H9 (cell line): Measurements from ENCODE around the gene ZFP69B. TPM values are rescaled to one million over a fixed set of nuclear protein-coding genes. Genes with fewer than 3 reads are reported as not detected.

Experiments used
- DNase-seq: peaks from one replicate; pipeline ENCODE4 v3.0.0-alpha.2; 2017
- H2AFZ ChIP-seq: one replicate; pipeline ENCODE4 v1.6.1; 2013; ENCODE audit warnings: mild to moderate bottlenecking, low read length, control low read depth, moderate library complexity
- H2AK5ac ChIP-seq: 2 replicates; pipeline ENCODE4 v1.6.1; 2013; ENCODE audit warnings: low read length, control low read depth, mixed read lengths; ENCODE audit not compliant: insufficient read length
- H2BK120ac ChIP-seq: one replicate; pipeline ENCODE4 v1.6.1; 2013; ENCODE audit warnings: low read depth, mild to moderate bottlenecking, low read length, control low read depth, inconsistent platforms; ENCODE audit not compliant: poor library complexity, severe bottlenecking
- H2BK12ac ChIP-seq: 2 replicates; pipeline ENCODE4 v1.6.1; 2013; ENCODE audit warnings: low read length, control low read depth, mixed read lengths, low read depth; ENCODE audit not compliant: insufficient read length
- H2BK15ac ChIP-seq: 2 replicates; pipeline ENCODE4 v1.6.1; 2013; ENCODE audit warnings: low read depth, low read length, control low read depth
- H2BK20ac ChIP-seq: one replicate; pipeline ENCODE4 v1.6.1; 2013; ENCODE audit warnings: low read depth, mild to moderate bottlenecking, low read length, control low read depth, inconsistent platforms; ENCODE audit not compliant: poor library complexity, severe bottlenecking
- H2BK5ac ChIP-seq: 2 replicates; pipeline ENCODE4 v1.6.1; 2013; ENCODE audit warnings: low read length, control low read depth, mixed read lengths; ENCODE audit not compliant: insufficient read length
- H3K14ac ChIP-seq: 2 replicates; pipeline ENCODE4 v1.6.1; 2013; ENCODE audit warnings: low read length, control low read depth; ENCODE audit not compliant: insufficient read depth
- H3K18ac ChIP-seq: 2 replicates; pipeline ENCODE4 v1.6.1; 2013; ENCODE audit warnings: low read depth, mild to moderate bottlenecking, mixed read lengths, low read length, control low read depth; ENCODE audit not compliant: insufficient read length
- H3K23ac ChIP-seq: 2 replicates; pipeline ENCODE4 v1.6.1; 2013; ENCODE audit warnings: low read length, control low read depth, mixed read lengths, low read depth; ENCODE audit not compliant: insufficient read length
- H3K23me2 ChIP-seq: 2 replicates; pipeline ENCODE4 v1.6.1; 2013; ENCODE audit warnings: low read depth, mild to moderate bottlenecking, mixed read lengths, low read length, control low read depth; ENCODE audit not compliant: insufficient read length, poor library complexity, severe bottlenecking
- H3K27ac ChIP-seq: 2 replicates; pipeline ENCODE4 v1.5.1; 2013; ENCODE audit warnings: low read length, control low read depth, mixed read lengths, low read depth; ENCODE audit not compliant: insufficient read length
- H3K27me3 ChIP-seq: 2 replicates; pipeline ENCODE4 v1.6.1; 2013; ENCODE audit warnings: low read length, control low read depth, inconsistent platforms; ENCODE audit not compliant: insufficient read depth
- H3K4ac ChIP-seq: 2 replicates; pipeline ENCODE4 v1.6.1; 2013; ENCODE audit warnings: low read depth, mild to moderate bottlenecking, control low read depth, inconsistent platforms, low read length, moderate library complexity
- H3K4me1 ChIP-seq: 2 replicates; pipeline ENCODE4 v1.6.1; 2013; ENCODE audit warnings: low read length, control low read depth, inconsistent platforms; ENCODE audit not compliant: insufficient read depth
- H3K4me2 ChIP-seq: 2 replicates; pipeline ENCODE4 v1.6.1; 2013; ENCODE audit warnings: low read length, control low read depth, mixed read lengths; ENCODE audit not compliant: insufficient read length, insufficient read depth
- H3K56ac ChIP-seq: 2 replicates; pipeline ENCODE4 v1.6.1; 2013; ENCODE audit warnings: low read depth, mild to moderate bottlenecking, mixed read lengths, low read length, control low read depth; ENCODE audit not compliant: insufficient read length
- H3K79me1 ChIP-seq: 2 replicates; pipeline ENCODE4 v1.6.1; 2013; ENCODE audit warnings: low read depth, mild to moderate bottlenecking, moderate library complexity, low read length, control low read depth, inconsistent platforms; ENCODE audit not compliant: insufficient read depth, poor library complexity, severe bottlenecking
- H3K79me2 ChIP-seq: 2 replicates; pipeline ENCODE4 v1.6.1; 2013; ENCODE audit warnings: low read length, control low read depth, inconsistent platforms; ENCODE audit not compliant: insufficient read depth
- H3K9ac ChIP-seq: 2 replicates; pipeline ENCODE4 v1.6.1; 2013; ENCODE audit warnings: low read length, control low read depth, mixed read lengths; ENCODE audit not compliant: insufficient read length; ENCODE audit errors: extremely low read depth
- H3K9me3 ChIP-seq: one replicate; pipeline ENCODE4 v1.6.1; 2013; ENCODE audit warnings: low read depth, low read length, inconsistent platforms; ENCODE audit not compliant: control insufficient read depth
- H3T11ph ChIP-seq: one replicate; pipeline ENCODE4 v1.6.1; 2013; ENCODE audit warnings: mild to moderate bottlenecking, low read length, control low read depth, inconsistent platforms
- H4K20me1 ChIP-seq: one replicate; pipeline ENCODE4 v1.6.1; 2013; ENCODE audit not compliant: control insufficient read depth, insufficient read length, insufficient read depth
- H4K5ac ChIP-seq: 2 replicates; pipeline ENCODE4 v1.6.1; 2013; ENCODE audit warnings: low read depth, mild to moderate bottlenecking, mixed read lengths, low read length, control low read depth; ENCODE audit not compliant: insufficient read length
- H4K8ac ChIP-seq: replicated peaks from 2 replicates; pipeline ENCODE4 v1.6.1; 2013; ENCODE audit warnings: low read length, control low read depth, mixed read lengths, low read depth; ENCODE audit not compliant: insufficient read length
- H4K91ac ChIP-seq: 2 replicates; pipeline ENCODE4 v1.6.1; 2013; ENCODE audit warnings: low read depth, mild to moderate bottlenecking, moderate library complexity, mixed read lengths, low read length, control low read depth; ENCODE audit not compliant: insufficient read length
- H3K27ac Mint-ChIP-seq, 3 experiments: 2 replicates in 2 of 3; 3 replicates in 1 of 3; pipeline ENCODE4 v1.8.0; 2020 to 2021; ENCODE audit warnings: mixed read lengths in 3 of 3, mild to moderate bottlenecking in 1 of 3, moderate library complexity in 1 of 3
- H3K27me3 Mint-ChIP-seq: 2 replicates; pipeline ENCODE4 v1.8.0; 2021; ENCODE audit warnings: low read depth, mild to moderate bottlenecking, moderate library complexity, mixed read lengths
- H3K36me3 Mint-ChIP-seq, 3 experiments: 2 replicates in 2 of 3; 3 replicates in 1 of 3; pipeline ENCODE4 v1.8.0; 2020 to 2021; ENCODE audit warnings: low read depth in 3 of 3, mixed read lengths in 3 of 3; ENCODE audit not compliant: insufficient read depth in 1 of 3
- H3K4me1 Mint-ChIP-seq, 2 experiments: 2 replicates each; pipeline ENCODE4 v1.8.0; 2020; ENCODE audit warnings: mixed read lengths in 2 of 2
- H3K4me3 Mint-ChIP-seq, 2 experiments: 2 replicates in 1 of 2; 3 replicates in 1 of 2; pipeline ENCODE4 v1.8.0; 2020 to 2021; ENCODE audit warnings: mild to moderate bottlenecking in 2 of 2, mixed read lengths in 2 of 2, moderate library complexity in 1 of 2
- H3K9me3 Mint-ChIP-seq, 2 experiments: 2 replicates in 1 of 2; 3 replicates in 1 of 2; pipeline ENCODE4 v1.8.0; 2020; ENCODE audit warnings: mild to moderate bottlenecking in 2 of 2, mixed read lengths in 2 of 2, moderate library complexity in 1 of 2
- WGBS: extraction: QIAGEN DNeasy Blood & Tissue Kit; methylation state at CpG from one replicate; pipeline ENCODE4 v1.1.7; 2013; ENCODE audit warnings: missing lambda C conversion rate, low lambda C conversion rate, mixed read lengths; ENCODE audit not compliant: insufficient read length; ENCODE audit errors: extremely low coverage; 5-methylcytosine and 5-hydroxymethylcytosine counted together
- total RNA-seq: library from RNA; stranded (reverse); gene quantifications from 2 replicates; pipeline ENCODE4 v1.2.1, GENCODE V29; 2021
- TF ChIP-seq, protein P1 (sequence below): fragments of 200-600 bp; sonication (generic); conservative IDR thresholded peaks from 3 replicates; pipeline ENCODE4 v1.8.0; 2021; ENCODE audit warnings: antibody characterized with exemption, mild to moderate bottlenecking

Gene ZFP69B
- total RNA-seq, 1 experiment from 2014 or later = 16.2 TPM

DNA sequence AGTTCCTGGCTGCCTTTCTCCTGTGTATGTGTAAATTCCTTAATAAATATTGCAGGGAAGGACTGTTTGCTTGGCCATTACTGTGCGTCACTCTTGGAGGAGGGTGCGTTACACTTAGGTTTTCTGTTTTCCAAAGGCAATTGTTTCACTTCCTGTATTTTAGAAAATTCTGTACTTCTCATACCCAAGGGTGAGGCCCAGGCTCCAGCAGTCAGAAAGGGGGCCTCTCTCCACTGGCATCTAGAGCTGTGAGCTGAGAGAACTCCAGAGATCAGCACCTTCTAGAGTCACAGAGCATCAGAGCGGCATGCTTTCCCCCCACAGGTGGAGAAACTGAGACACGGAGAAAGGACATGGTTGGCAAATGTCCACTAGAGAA is 27.0 kb upstream of the ZFP69B start:
- H2BK12ac ChIP-seq = no peak overlapping the region

More for the DNA sequence above, 27.0 kb upstream of the ZFP69B start:
- Histone ChIP-seq H3K4me1 (no peaks in the 10 kb centered on the region), H2BK120ac (no peak overlapping the region), H2AFZ (no peak overlapping the region), H3K4me2 (no peak overlapping the region), H3K56ac (no peak overlapping the region), H4K20me1 (no peaks in the 10 kb centered on the region), H3K18ac (no peak overlapping the region), H2BK20ac (no peak overlapping the region), H3K27me3 (no peaks in the 10 kb centered on the region), H3K9me3 (no peaks in the 10 kb centered on the region), H2BK15ac (no peak overlapping the region), H3K79me1 (no peaks in the 10 kb centered on the region), H3K23me2 (no peaks in the 10 kb centered on the region), H4K8ac (no peak overlapping the region), H3T11ph (no peak overlapping the region), H4K91ac (no peak overlapping the region), H3K79me2 (no peaks in the 10 kb centered on the region), H2AK5ac (no peak overlapping the region), H3K27ac (no peak overlapping the region), H4K5ac (no peak overlapping the region), H3K14ac (no peak overlapping the region), H3K4ac (no peak overlapping the region), H3K23ac (no peak overlapping the region), H2BK5ac (no peak overlapping the region), H3K9ac (no peak overlapping the region)
- H3K27me3 Mint-ChIP-seq = no peaks in the 10 kb centered on the region; the same call in 1 of the 2 replicates
- H3K4me3 Mint-ChIP-seq = no peak overlapping the region
- H3K9me3 Mint-ChIP-seq = no peaks in the 10 kb centered on the region
- WGBS = no CpG with 5 or more reads among the region's 4 CpGs
- 0 out of 7 replicates have a peak, but pooled peaks cover 0 to 4% (median 0%) of the 10 kb centered on the region in 3 experiments for H3K36me3 Mint-ChIP-seq
- TF ChIP-seq, protein P1, sequence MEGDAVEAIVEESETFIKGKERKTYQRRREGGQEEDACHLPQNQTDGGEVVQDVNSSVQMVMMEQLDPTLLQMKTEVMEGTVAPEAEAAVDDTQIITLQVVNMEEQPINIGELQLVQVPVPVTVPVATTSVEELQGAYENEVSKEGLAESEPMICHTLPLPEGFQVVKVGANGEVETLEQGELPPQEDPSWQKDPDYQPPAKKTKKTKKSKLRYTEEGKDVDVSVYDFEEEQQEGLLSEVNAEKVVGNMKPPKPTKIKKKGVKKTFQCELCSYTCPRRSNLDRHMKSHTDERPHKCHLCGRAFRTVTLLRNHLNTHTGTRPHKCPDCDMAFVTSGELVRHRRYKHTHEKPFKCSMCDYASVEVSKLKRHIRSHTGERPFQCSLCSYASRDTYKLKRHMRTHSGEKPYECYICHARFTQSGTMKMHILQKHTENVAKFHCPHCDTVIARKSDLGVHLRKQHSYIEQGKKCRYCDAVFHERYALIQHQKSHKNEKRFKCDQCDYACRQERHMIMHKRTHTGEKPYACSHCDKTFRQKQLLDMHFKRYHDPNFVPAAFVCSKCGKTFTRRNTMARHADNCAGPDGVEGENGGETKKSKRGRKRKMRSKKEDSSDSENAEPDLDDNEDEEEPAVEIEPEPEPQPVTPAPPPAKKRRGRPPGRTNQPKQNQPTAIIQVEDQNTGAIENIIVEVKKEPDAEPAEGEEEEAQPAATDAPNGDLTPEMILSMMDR = no peak
- DNase-seq = no peak
- peaks cover 5 to 12% of the 10 kb centered on the region in 2 experiments; a peak in 3 of 4 replicates for H3K4me1 Mint-ChIP-seq
- H3K27ac Mint-ChIP-seq = peak overlapping the region in 2 of 3 experiments; percentile 11 to 60; a peak in 1 of 7 replicates
